Stimulated activated CD4-positive, alpha-beta T cell treated with anti-CD3 and anti-CD28 coated beads, TNF-alpha, amount 100 ng/mL, for 1 hour (primary cell): ENCODE measurements around the gene CFAP46.
"Not testable (repeated sequence)": the region's sequence is repeated elsewhere in the genome, so short reads cannot be mapped to it uniquely, and the experiment has no call there.

Experiments used
- DNase-seq, 3 donors: peaks; one replicate each; pipeline ENCODE4 v3.0.0-alpha.2; 2020; ENCODE audit warnings: low read depth in 3 of 3, low spot score in 1 of 3

CFAP46 gene

GRCh38 chr10:132945125-132945893 is 2.9 kb upstream of the CFAP46 start:
- DNase-seq = no peak

- no peak for DNase-seq
These were observed 2.1 kb upstream of the CFAP46 start for GRCh38 chr10:132944510-132944909.

GRCh38 chr10:132943791-132944404 is 1.5 kb upstream of the CFAP46 start:
- no peak for DNase-seq

GRCh38 chr10:132943058-132943790 is 854 bp upstream of the CFAP46 start:
- DNase-seq = no peak

GRCh38 chr10:132941640-132942051 is 724 bp downstream of the CFAP46 start:
- DNase-seq = no peak

- DNase-seq = no peak
These were observed 1.4 kb downstream of the CFAP46 start for GRCh38 chr10:132940791-132941465.

- DNase-seq = peak in 1 of 3 donors; percentile 26
These were observed 2.2 kb downstream of the CFAP46 start for GRCh38 chr10:132939957-132940790.

GRCh38 chr10:132939378-132939955 is 2.9 kb downstream of the CFAP46 start:
- DNase-seq = no peak

GRCh38 chr10:132938472-132939339 is 3.7 kb downstream of the CFAP46 start:
- DNase-seq = no peak

- no peak for DNase-seq
These were observed 4.5 kb downstream of the CFAP46 start for GRCh38 chr10:132937861-132938260.

- no peak for DNase-seq
These were observed 7.4 kb downstream of the CFAP46 start for GRCh38 chr10:132934953-132935352.

GRCh38 chr10:132933308-132934042 is 8.9 kb downstream of the CFAP46 start:
- DNase-seq = no peak

- no peak for DNase-seq
These were observed 9.7 kb downstream of the CFAP46 start for GRCh38 chr10:132932461-132933307.

GRCh38 chr10:132931258-132932250 is 10.8 kb downstream of the CFAP46 start:
- peak in 1 of 3 donors; percentile 21 for DNase-seq

- not testable (repeated sequence) for DNase-seq
These were observed 11.7 kb downstream of the CFAP46 start for GRCh38 chr10:132930701-132931100.

GRCh38 chr10:132929953-132930548 is 12.3 kb downstream of the CFAP46 start:
- DNase-seq = no peak
